K562 (cell line): Measurements from ENCODE around the gene ARL6IP6. TPM values are rescaled to one million over a fixed set of nuclear protein-coding genes. Genes with fewer than 3 reads are reported as not detected.
A peak's percentile ranks its signal among the peaks of the same experiment; 100 is the strongest.

Source experiments
- ATAC-seq: fragments of 200-7000 bp; cut with Tn5 transposase; 3 replicates; pipeline ENCODE4 v1.9.1; 2020; ENCODE audit warnings: moderate library complexity
- BruUV-seq: library from RNA; stranded (reverse); fragments of 400-500 nt; replicated peaks from 2 replicates; lab custom pipeline; 2021; lab: Mats Ljungman, UMichigan
- CTCF ChIA-PET: fragments of 300-600 bp; formaldehyde crosslinking; extraction: SDS; loops from one replicate; lab custom pipeline; 2021; ENCODE audit warnings: low intra/inter-chr PET ratio; lab: Yijun Ruan, JAX
- POLR2A ChIA-PET: fragments of 300-600, 350-650 bp; sonication (Branson Sonifier 250); formaldehyde crosslinking; extraction: SDS; loops from one replicate; lab custom pipeline; 2021; ENCODE audit warnings: antibody characterized with exemption, inconsistent platforms; lab: Yijun Ruan, JAX
- DNase-seq, 4 experiments: peaks; one replicate each; pipeline versions ENCODE4 v3.0.0 to v3.0.0-alpha.2; 2011 to 2018; ENCODE audit warnings: low spot score in 3 of 4, mixed read lengths in 3 of 4; ENCODE audit errors: extremely low read depth in 1 of 4
- FAIRE-seq: peaks from 2 replicates; lab custom pipeline; 2011; peaks lifted over from hg19 to GRCh38; lab: Jason Lieb, UNC
- H2AFZ ChIP-seq: 2 replicates; pipeline ENCODE4 v1.6.0; 2011; ENCODE audit warnings: low read depth, low read length, control low read depth, inconsistent platforms
- H3K27ac ChIP-seq: fragments of 200-600 bp; 3 replicates; pipeline ENCODE4 v1.8.0; 2011; ENCODE audit warnings: low read depth, mild to moderate bottlenecking, control low read depth, inconsistent platforms, low read length, moderate library complexity, mixed read lengths; ENCODE audit errors: extremely low read depth
- H3K27me3 ChIP-seq, 2 experiments: fragments of 300-600 bp in 1 of 2; 2 replicates in 1 of 2; 3 replicates in 1 of 2; pipeline versions ENCODE4 v1.6.0 to v1.8.0; 2011; ENCODE audit warnings: inconsistent platforms in 2 of 2, low read length in 2 of 2, mild to moderate bottlenecking in 1 of 2, mixed read lengths in 1 of 2, moderate library complexity in 1 of 2; ENCODE audit not compliant: control insufficient read depth in 2 of 2, insufficient read depth in 2 of 2
- H3K36me3 ChIP-seq: fragments of 300-600 bp; 3 replicates; pipeline ENCODE4 v1.8.0; 2011; ENCODE audit warnings: mild to moderate bottlenecking, low read length, inconsistent platforms; ENCODE audit not compliant: control insufficient read depth, insufficient read depth
- H3K4me1 ChIP-seq, 2 experiments: fragments of 200-600 bp in 1 of 2; replicated peaks in 1 of 2; 2 replicates in 1 of 2; 3 replicates in 1 of 2; pipeline versions ENCODE4 v1.5.1 to v1.8.0; 2011; ENCODE audit warnings: inconsistent platforms in 2 of 2, low read length in 2 of 2, mild to moderate bottlenecking in 1 of 2, mixed read lengths in 1 of 2, moderate library complexity in 1 of 2; ENCODE audit not compliant: control insufficient read depth in 2 of 2, insufficient read depth in 2 of 2
- H3K4me2 ChIP-seq: 2 replicates; pipeline ENCODE4 v1.6.1; 2011; ENCODE audit warnings: low read length, control low read depth, inconsistent platforms, mixed read lengths; ENCODE audit not compliant: insufficient read depth
- H3K4me3 ChIP-seq: fragments of 200-600 bp; sonication (generic), shearing (Covaris generic); 2 replicates; pipeline ENCODE4 v1.5.1; 2016; ENCODE audit warnings: control low read depth, inconsistent platforms
- H3K79me2 ChIP-seq: fragments of 200-600 bp; 3 replicates; pipeline ENCODE4 v1.8.0; 2011; ENCODE audit warnings: low read length, inconsistent platforms; ENCODE audit not compliant: control insufficient read depth, insufficient read depth
- H3K9ac ChIP-seq, 2 experiments: 2 replicates each; pipeline versions ENCODE4 v1.6.0 to v1.6.1; 2011; ENCODE audit warnings: low read depth in 2 of 2, low read length in 2 of 2, control low read depth in 1 of 2, inconsistent platforms in 1 of 2, mild to moderate bottlenecking in 1 of 2, mixed read lengths in 1 of 2; ENCODE audit not compliant: insufficient read depth in 1 of 2
- H3K9me1 ChIP-seq: one replicate; pipeline ENCODE4 v1.6.0; 2011; ENCODE audit warnings: inconsistent platforms, mild to moderate bottlenecking, low read length, moderate library complexity; ENCODE audit not compliant: control insufficient read depth, insufficient read depth
- H3K9me3 ChIP-seq: replicated peaks from 2 replicates; pipeline ENCODE4 v1.5.1; 2011; ENCODE audit warnings: low read depth, low read length, inconsistent platforms; ENCODE audit not compliant: control insufficient read depth, insufficient read depth
- H4K20me1 ChIP-seq: replicated peaks from 2 replicates; pipeline ENCODE4 v1.6.1; 2011; ENCODE audit warnings: low read length, inconsistent platforms, mixed read lengths; ENCODE audit not compliant: control insufficient read depth, insufficient read depth
- BRD4 ChIP-seq: fragments of 200-600 bp; sonication (generic); IDR thresholded peaks from 2 replicates; pipeline ENCODE4 v1.6.1; 2017; ENCODE audit warnings: inconsistent platforms
- HNRNPL ChIP-seq: fragments of 200-400 bp; formaldehyde crosslinking; IDR thresholded peaks from 2 replicates; pipeline ENCODE4 v1.6.1; 2017; ENCODE audit warnings: low read depth, mild to moderate bottlenecking, low read length
- KDM2B ChIP-seq: fragments of 250-450 bp; sonication (Bioruptor Pico); IDR thresholded peaks from 2 replicates; pipeline ENCODE4 v1.8.0; 2021; ENCODE audit warnings: mild to moderate bottlenecking, moderate library complexity
- MBD2 ChIP-seq: sonication (generic); IDR thresholded peaks from 2 replicates; pipeline ENCODE4 v1.6.1; 2016; ENCODE audit warnings: low read depth, borderline replicate concordance
- ZNF175 ChIP-seq: fragments of 200-800 bp; sonication (Bioruptor generic); IDR thresholded peaks from 2 replicates; pipeline ENCODE4 v1.6.1; 2016; ENCODE audit warnings: low read depth, mild to moderate bottlenecking, missing genetic modification characterization, missing compliant biosample characterization
- WGBS: fragments of 100-300 bp; shearing (Covaris generic); methylation state at CpG from one replicate; pipeline ENCODE4 v1.1.6; 2016; ENCODE audit warnings: low coverage, mixed read lengths; ENCODE audit not compliant: insufficient coverage; ENCODE audit errors: missing lambda C conversion rate; 5-methylcytosine and 5-hydroxymethylcytosine counted together
- in situ Hi-C: fragments of 300-500 bp; cut with MboI; formaldehyde crosslinking; loops from 4 replicates; pipeline ENCODE4 v1.15.0; 2018; ENCODE audit warnings: inconsistent platforms, mixed read lengths
- intact Hi-C: fragments of 100-400 bp; cut with micrococcal nuclease; formaldehyde crosslinking; loops from 2 replicates; pipeline ENCODE4 v1.14.2; 2022
- polyA plus RNA-seq, 8 experiments: library from polyadenylated mRNA; depleted of rRNA in 4 of 8; stranded (reverse) in 5 of 8; unstranded in 3 of 8; fragments of >200 nt; fragmentation: Nextera tagmentation in 2 of 8; fragmentation: Illumina TruSeq in 1 of 8; extraction: Ambion mirVana in 2 of 8; extraction: Trizol in 1 of 8; gene quantifications; 2 replicates each; pipeline versions ENCODE4 v1.2.1 to v1.2.3, GENCODE V29; 2011 to 2014; ENCODE audit warnings: inconsistent platforms in 1 of 8, missing spikeins in 1 of 8
- total RNA-seq, 7 experiments: library from RNA; depleted of rRNA in 6 of 7; stranded (reverse); fragments of >200 nt in 6 of 7; fragmentation: Illumina TruSeq in 2 of 7; extraction: Trizol in 2 of 7; gene quantifications; 2 replicates each; pipeline versions ENCODE4 v1.2.1 to v1.2.3, GENCODE V29; 2011 to 2021; ENCODE audit warnings: low replicate concordance in 1 of 7

ARL6IP6 gene
- total and polyA plus RNA-seq, 9 of the 15 experiments (the other 6 are each of a cell fraction or from before 2014, with no cell fraction given), result 19.2 to 98.5 (median 36.2) TPM

DNA sequence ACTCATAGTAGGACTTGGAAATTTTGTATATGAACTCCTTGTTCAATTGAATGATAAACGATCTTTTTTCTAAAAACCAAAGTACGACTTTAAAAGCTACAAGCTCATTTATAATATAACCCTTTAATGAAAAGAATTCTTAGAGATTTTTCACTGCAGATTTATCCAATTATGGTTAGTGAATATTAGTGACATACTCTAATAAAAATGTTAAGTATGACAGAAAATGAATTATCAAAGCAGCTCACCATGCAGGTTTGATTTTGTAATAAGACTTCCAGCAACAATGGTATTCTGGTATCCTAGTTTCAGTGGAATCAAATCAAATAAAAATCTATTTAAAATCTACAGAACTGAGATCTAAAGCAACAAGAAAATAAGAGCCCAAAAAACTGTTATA, 39.6 kb upstream of the ARL6IP6 start:
- CTCF ChIA-PET, result no interaction called here
- intact Hi-C loops (no loop called here), in situ Hi-C loops (no loop called here)
- Histone ChIP-seq H4K20me1 (no peaks in the 10 kb centered on the region), H3K27ac (no peak overlapping the region), H3K79me2 (peaks cover 19% of the 10 kb centered on the region), H3K4me2 (no peak overlapping the region), H3K36me3 (peaks cover 97% of the 10 kb centered on the region), H3K27me3 (no peaks in the 10 kb centered on the region), H3K9ac (no peak overlapping the region), H3K9me1 (no peaks in the 10 kb centered on the region), H2AFZ (no peak overlapping the region), H3K4me3 (no peak overlapping the region), H3K4me1 (no peaks in the 10 kb centered on the region), H3K9me3 (no peaks in the 10 kb centered on the region)
- 94% methylated on average over 2 of the region's 2 CpGs for WGBS
- DNase-seq (no peak), FAIRE-seq (no peak), ATAC-seq (no peak)
- no TSS peak for BruUV-seq
- TF ChIP-seq BRD4 (no peak), KDM2B (CRISPR knock-in tag) (no peak), ZNF175 (CRISPR knock-in tag) (no peak)
- POLR2A ChIA-PET, result no interaction called here

DNA sequence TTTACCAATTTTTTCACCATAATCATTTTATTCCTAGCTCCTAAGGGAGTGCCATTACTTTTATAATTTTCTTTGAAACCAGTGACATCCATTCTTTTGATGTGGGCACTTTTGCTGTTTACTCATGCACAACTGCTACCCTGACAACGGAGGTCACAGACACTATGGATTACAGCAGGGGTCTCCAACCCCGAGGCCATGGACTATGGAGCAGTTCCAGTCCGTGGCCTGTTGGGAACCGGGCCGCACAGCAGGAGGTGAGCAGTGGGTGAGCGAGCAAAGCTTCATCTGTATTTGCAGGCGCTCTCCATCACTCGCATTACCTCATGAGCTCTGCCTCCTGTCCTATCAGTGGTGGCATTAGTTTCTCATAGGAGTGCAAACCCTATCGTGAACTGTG, 35.8 kb upstream of the ARL6IP6 start:
- no peak for FAIRE-seq
- H3K79me2 ChIP-seq, result peaks cover 56% of the 10 kb centered on the region
- POLR2A ChIA-PET, result no interaction called here
- H3K9ac ChIP-seq, result no peak overlapping the region
- WGBS, result 96% methylated on average over 9 of the region's 9 CpGs
- H3K36me3 ChIP-seq, result peaks cover 85% of the 10 kb centered on the region
- H3K4me2 ChIP-seq, result no peak overlapping the region
- in situ Hi-C loops, result no loop called here
- H4K20me1 ChIP-seq, result no peaks in the 10 kb centered on the region
- no peak overlapping the region for H3K4me3 ChIP-seq
- TF ChIP-seq HNRNPL, result no peak
- TF ChIP-seq MBD2, result peak; percentile 18; the same call in 1 of the 2 replicates
- TF ChIP-seq, all 486 proteins: peak for 1
- Histone ChIP-seq H3K9me1 (no peaks in the 10 kb centered on the region), H3K9me3 (no peaks in the 10 kb centered on the region), H3K4me1 (no peaks in the 10 kb centered on the region), H3K27me3 (no peaks in the 10 kb centered on the region), H3K27ac (no peak overlapping the region), H2AFZ (no peak overlapping the region)
- DNase-seq, result no peak
- BruUV-seq, result no TSS peak
- no peak for ATAC-seq
- CTCF ChIA-PET, result no interaction called here
- intact Hi-C loops, result no loop called here
